Uterus (tissue), 4 donors: Measurements from ENCODE around the gene FAM151A. TPM values are rescaled to one million over a fixed set of nuclear protein-coding genes. Genes with fewer than 3 reads are reported as not detected.

ENCODE experiments used
- DNase-seq, 2 donors: peaks; one replicate each; pipeline ENCODE4 v3.0.0-alpha.2; 2019 to 2020
- H3K27ac ChIP-seq, 2 donors: fragments of 200-600 bp; sonication (generic); 1 replicate in 1 of 2; 2 replicates in 1 of 2; pipeline ENCODE4 v1.5.1; 2016 to 2018
- H3K27me3 ChIP-seq, 2 donors: fragments of 200-600 bp; sonication (generic); one replicate each; pipeline ENCODE4 v1.5.1; 2018 to 2019; ENCODE audit warnings: control low read depth in 1 of 2
- H3K36me3 ChIP-seq, 2 donors: fragments of 200-600 bp; sonication (generic); one replicate each; pipeline ENCODE4 v1.5.1; 2019; ENCODE audit warnings: control low read depth in 1 of 2
- H3K4me1 ChIP-seq, 2 donors: fragments of 200-600 bp; sonication (generic); one replicate each; pipeline ENCODE4 v1.5.1; 2018 to 2019; ENCODE audit warnings: control low read depth in 1 of 2
- H3K4me3 ChIP-seq, 2 donors: fragments of 200-600 bp; sonication (generic); 1 replicate in 1 of 2; 2 replicates in 1 of 2; pipeline ENCODE4 v1.5.1; 2018 to 2019; ENCODE audit warnings: mild to moderate bottlenecking in 1 of 2
- H3K9me3 ChIP-seq, 2 donors: fragments of 200-600 bp; sonication (generic); one replicate each; pipeline ENCODE4 v1.5.1; 2019; ENCODE audit warnings: control low read depth in 1 of 2
- CTCF ChIP-seq, 4 experiments: fragments of 200-600 bp in 2 of 4; fragments of 450-650 bp in 2 of 4; sonication (generic) in 2 of 4; IDR thresholded peaks; one replicate each; pipeline ENCODE4 v1.5.1; 2016 to 2019; ENCODE audit warnings: antibody characterized with exemption in 4 of 4, mild to moderate bottlenecking in 2 of 4, moderate library complexity in 1 of 4
- POLR2A ChIP-seq, 2 donors: fragments of 450-650 bp; IDR thresholded peaks; one replicate each; pipeline ENCODE4 v1.6.1; 2016; ENCODE audit warnings: antibody characterized with exemption in 2 of 2, mild to moderate bottlenecking in 1 of 2, moderate library complexity in 1 of 2
- intact Hi-C: fragments of 100-400 bp; cut with DNase I; formaldehyde crosslinking; loops from one replicate; pipeline ENCODE4 v1.15.1; 2023; ENCODE audit warnings: low total_unique reads
- total RNA-seq, 4 donors: library from RNA; depleted of rRNA in 3 of 4; stranded (reverse); fragments of >200 nt in 3 of 4; gene quantifications; one replicate each; pipeline versions ENCODE4 v1.1.0 to v1.2.4, GENCODE V29; 2014 to 2023
- donor health status: DM: yes; HTN: yes; CAD: no.

The FAM151A gene
- total RNA-seq, 4 donors from 2014 or later = not detected

GRCh38 chr1:54569339-54569738 is 54.0 kb downstream of the FAM151A start:
- intact Hi-C loops = no loop called here
- TF ChIP-seq POLR2A (IDR thresholded peaks at IDR 0.05) (no peak), CTCF (IDR thresholded peaks at IDR 0.05) (no peak)
- Histone ChIP-seq H3K9me3 (no peaks in the 10 kb centered on the region), H3K4me3 (no peak overlapping the region), H3K27ac (no peak overlapping the region), H3K36me3 (no peaks in the 10 kb centered on the region), H3K27me3 (no peaks in the 10 kb centered on the region), H3K4me1 (no peaks in the 10 kb centered on the region)
- no peak for DNase-seq

- Histone ChIP-seq H3K9me3 (no peaks in the 10 kb centered on the region), H3K36me3 (no peaks in the 10 kb centered on the region), H3K27ac (no peak overlapping the region), H3K4me1 (no peaks in the 10 kb centered on the region), H3K4me3 (no peak overlapping the region), H3K27me3 (no peaks in the 10 kb centered on the region)
- no peak for TF ChIP-seq CTCF (IDR thresholded peaks at IDR 0.05)
- intact Hi-C loops = no loop called here
- no peak for DNase-seq
These were observed 55.4 kb downstream of the FAM151A start for GRCh38 chr1:54567961-54568360.

GRCh38 chr1:54566438-54567141 is 56.7 kb downstream of the FAM151A start:
- intact Hi-C loops = no loop called here
- Histone ChIP-seq H3K36me3 (no peaks in the 10 kb centered on the region), H3K4me1 (no peaks in the 10 kb centered on the region), H3K9me3 (no peaks in the 10 kb centered on the region), H3K27ac (no peak overlapping the region), H3K27me3 (no peaks in the 10 kb centered on the region), H3K4me3 (no peak overlapping the region)
- DNase-seq = no peak
- TF ChIP-seq CTCF (IDR thresholded peaks at IDR 0.05) = no peak
- no peak for TF ChIP-seq POLR2A (IDR thresholded peaks at IDR 0.05)

GRCh38 chr1:54565113-54565501 is 58.2 kb downstream of the FAM151A start:
- DNase-seq = no peak

More at GRCh38 chr1:54565113-54565501, 58.2 kb downstream of the FAM151A start:
- intact Hi-C loops = no loop called here
- H3K27me3 ChIP-seq = no peaks in the 10 kb centered on the region
- H3K4me3 ChIP-seq = no peak overlapping the region
- no peaks in the 10 kb centered on the region for H3K36me3 ChIP-seq
- H3K9me3 ChIP-seq = no peaks in the 10 kb centered on the region
- H3K27ac ChIP-seq = no peak overlapping the region
- TF ChIP-seq CTCF (IDR thresholded peaks at IDR 0.05) (no peak), POLR2A (IDR thresholded peaks at IDR 0.05) (no peak)
- H3K4me1 ChIP-seq = no peaks in the 10 kb centered on the region
